GM12878 (cell line): ENCODE results near the gene FETUB. TPM values are rescaled to one million over a fixed set of nuclear protein-coding genes. Genes with fewer than 3 reads are reported as not detected.

ENCODE experiments used
- ATAC-seq: fragments of 200-7000 bp; cut with Tn5 transposase; 3 replicates; pipeline ENCODE4 v1.9.1; 2020; ENCODE audit warnings: mild to moderate bottlenecking, moderate library complexity
- BruUV-seq: library from RNA; stranded (reverse); fragments of 400-500 nt; replicated peaks from 2 replicates; lab custom pipeline; 2021; lab: Mats Ljungman, UMichigan
- CTCF ChIA-PET: fragments of 300-600 bp; sonication (Branson Sonifier 250); formaldehyde crosslinking; extraction: SDS; loops from one replicate; lab custom pipeline; 2021; ENCODE audit warnings: inconsistent platforms; lab: Yijun Ruan, JAX
- POLR2A ChIA-PET: fragments of 350-600 bp; formaldehyde crosslinking; extraction: SDS; loops from one replicate; lab custom pipeline; 2021; ENCODE audit warnings: inconsistent platforms; lab: Charles Lee
- RAD21 ChIA-PET: fragments of 300-600 bp; sonication (Branson Sonifier 250); formaldehyde crosslinking; loops from one replicate; lab custom pipeline; 2023; ENCODE audit warnings: antibody characterized with exemption; ENCODE audit not compliant: unreplicated experiment; lab: Charles Lee
- SMC1A ChIA-PET: fragments of 300-600 bp; sonication (Branson Sonifier 250); formaldehyde crosslinking; loops from one replicate; lab custom pipeline; 2023; ENCODE audit not compliant: unreplicated experiment, uncharacterized antibody; lab: Charles Lee
- DNase-seq: peaks from one replicate; pipeline ENCODE4 v3.0.0-alpha.2; 2011; ENCODE audit warnings: low read depth, low spot score
- FAIRE-seq: peaks from 3 replicates; lab custom pipeline; 2011; peaks lifted over from hg19 to GRCh38; lab: Jason Lieb, UNC
- H2AFZ ChIP-seq: 2 replicates; pipeline ENCODE4 v1.6.0; 2011; ENCODE audit warnings: low read depth, low read length, control low read depth; ENCODE audit not compliant: control insufficient read depth
- H3K27ac ChIP-seq: 2 replicates; pipeline ENCODE4 v1.5.1; 2011; ENCODE audit warnings: control low read depth; ENCODE audit not compliant: control insufficient read depth, insufficient read depth
- H3K27me3 ChIP-seq, 2 experiments: replicated peaks in 1 of 2; 2 replicates each; pipeline versions ENCODE4 v1.6.0 to v1.6.1; 2011; ENCODE audit warnings: low read length in 1 of 2; ENCODE audit not compliant: control insufficient read depth in 2 of 2, insufficient read depth in 2 of 2
- H3K36me3 ChIP-seq, 2 experiments: 2 replicates each; pipeline ENCODE4 v1.5.1; 2011; ENCODE audit warnings: low read length in 1 of 2; ENCODE audit not compliant: control insufficient read depth in 2 of 2, insufficient read depth in 2 of 2
- H3K4me1 ChIP-seq: 2 replicates; pipeline ENCODE4 v1.6.1; 2011; ENCODE audit warnings: mild to moderate bottlenecking, low read length, moderate library complexity, mixed read lengths; ENCODE audit not compliant: control insufficient read depth, insufficient read depth
- H3K4me2 ChIP-seq: 2 replicates; pipeline ENCODE4 v1.6.0; 2011; ENCODE audit warnings: control low read depth; ENCODE audit not compliant: control insufficient read depth, insufficient read depth
- H3K4me3 ChIP-seq: fragments of 200-600 bp; sonication (generic); 2 replicates; pipeline ENCODE4 v1.5.1; 2016
- H3K79me2 ChIP-seq: 2 replicates; pipeline ENCODE4 v1.6.0; 2011; ENCODE audit warnings: low read length; ENCODE audit not compliant: control insufficient read depth, insufficient read depth
- H3K9ac ChIP-seq: 2 replicates; pipeline ENCODE4 v1.8.0; 2011; ENCODE audit warnings: low read length, control low read depth, mixed read lengths; ENCODE audit not compliant: control insufficient read depth, insufficient read depth
- H3K9me3 ChIP-seq: replicated peaks from 3 replicates; pipeline ENCODE4 v1.5.1; 2011; ENCODE audit warnings: mild to moderate bottlenecking, low read length; ENCODE audit not compliant: control insufficient read depth, insufficient read depth
- H4K20me1 ChIP-seq: 2 replicates; pipeline ENCODE4 v1.6.0; 2011; ENCODE audit not compliant: control insufficient read depth, insufficient read depth
- BACH1 ChIP-seq: fragments of 450-650 bp; IDR thresholded peaks from 2 replicates; pipeline ENCODE4 v1.6.1; 2017; ENCODE audit warnings: mild to moderate bottlenecking, borderline replicate concordance
- CBFB ChIP-seq: IDR thresholded peaks from 2 replicates; pipeline ENCODE4 v1.6.1; 2016; ENCODE audit warnings: antibody characterized with exemption, low read depth
- CTCF ChIP-seq, 3 experiments: IDR thresholded peaks in 2 of 3; conservative IDR thresholded peaks in 1 of 3; 2 replicates each; pipeline ENCODE4 v1.5.1; 2011; ENCODE audit warnings: low read depth in 3 of 3, low read length in 3 of 3, mild to moderate bottlenecking in 3 of 3, control low read depth in 2 of 3, moderate library complexity in 2 of 3, inconsistent platforms in 1 of 3, mixed read lengths in 1 of 3; ENCODE audit not compliant: control insufficient read depth in 2 of 3, insufficient read depth in 1 of 3; ENCODE audit errors: extremely low read depth in 1 of 3
- EED ChIP-seq: sonication (generic); IDR thresholded peaks from 2 replicates; pipeline ENCODE4 v1.6.1; 2016; ENCODE audit warnings: antibody characterized with exemption, low read depth
- ESRRA ChIP-seq: IDR thresholded peaks from 2 replicates; pipeline ENCODE4 v1.6.1; 2012; ENCODE audit warnings: mild to moderate bottlenecking, low read length, improper control_type of control experiment
- FOXM1 ChIP-seq: IDR thresholded peaks from 2 replicates; pipeline ENCODE4 v1.6.1; 2012; ENCODE audit warnings: low read depth, mild to moderate bottlenecking, inconsistent platforms, low read length, moderate library complexity
- HDGF ChIP-seq: fragments of 450-650 bp; IDR thresholded peaks from 2 replicates; pipeline ENCODE4 v1.6.1; 2016; ENCODE audit warnings: antibody characterized with exemption
- IRF4 ChIP-seq: IDR thresholded peaks from 2 replicates; pipeline ENCODE4 v1.6.1; 2011; ENCODE audit warnings: low read depth, low read length
- MEF2B ChIP-seq: fragments of 450-650 bp; IDR thresholded peaks from 2 replicates; pipeline ENCODE4 v1.6.1; 2018; ENCODE audit warnings: mild to moderate bottlenecking, moderate library complexity; ENCODE audit not compliant: partially characterized antibody, poor library complexity, severe bottlenecking
- MTA2 ChIP-seq: fragments of 450-650 bp; IDR thresholded peaks from 2 replicates; pipeline ENCODE4 v1.6.1; 2016; ENCODE audit warnings: low read depth, mild to moderate bottlenecking, moderate library complexity
- MXI1 ChIP-seq: fragments of 150-350 bp; IDR thresholded peaks from 2 replicates; pipeline ENCODE4 v1.6.1; 2011; ENCODE audit warnings: low read depth, mild to moderate bottlenecking, inconsistent platforms, low read length, improper control_type of control experiment
- MYB ChIP-seq: fragments of 150-350 bp; IDR thresholded peaks from 2 replicates; pipeline ENCODE4 v1.6.1; 2014; ENCODE audit warnings: mild to moderate bottlenecking, low read depth, low read length, borderline replicate concordance
- NBN ChIP-seq: fragments of 450-650 bp; IDR thresholded peaks from 2 replicates; pipeline ENCODE4 v1.6.1; 2016
- POLR2AphosphoS2 ChIP-seq: IDR thresholded peaks from 2 replicates; pipeline ENCODE4 v1.6.1; 2011; ENCODE audit warnings: low read depth, mild to moderate bottlenecking, low read length, improper control_type of control experiment, moderate library complexity
- SIX5 ChIP-seq: IDR thresholded peaks from 2 replicates; pipeline ENCODE4 v1.6.1; 2011; ENCODE audit warnings: mild to moderate bottlenecking, low read depth, low read length, moderate library complexity; ENCODE audit not compliant: severe bottlenecking
- STAT3 ChIP-seq: IDR thresholded peaks from 2 replicates; pipeline ENCODE4 v1.6.1; 2011; ENCODE audit warnings: low read depth, low read length, improper control_type of control experiment
- SUPT20H ChIP-seq: IDR thresholded peaks from 2 replicates; pipeline ENCODE4 v1.6.1; 2011; ENCODE audit warnings: low read depth, mild to moderate bottlenecking, low read length, moderate library complexity, borderline replicate concordance; ENCODE audit not compliant: control insufficient read depth
- SUZ12 ChIP-seq: fragments of 200-600 bp; sonication (generic); IDR thresholded peaks from one replicate; pipeline ENCODE4 v1.6.1; 2018; ENCODE audit warnings: antibody characterized with exemption, mild to moderate bottlenecking; ENCODE audit not compliant: unreplicated experiment
- WGBS: methylation state at CpG from one replicate; pipeline ENCODE4 v1.1.6; 2016; ENCODE audit warnings: low lambda C conversion rate; ENCODE audit not compliant: insufficient replicate concordance, insufficient coverage; ENCODE audit errors: missing lambda C conversion rate; 5-methylcytosine and 5-hydroxymethylcytosine counted together
- in situ Hi-C: fragments of 300-500 bp; cut with MboI; formaldehyde crosslinking; loops from 9 replicates; pipeline ENCODE4 v1.14.3; 2018; ENCODE audit warnings: mixed read lengths
- intact Hi-C: fragments of 100-400 bp; cut with micrococcal nuclease; formaldehyde crosslinking; loops from one replicate; pipeline ENCODE4 v1.14.2; 2022; ENCODE audit not compliant: unreplicated experiment
- polyA plus RNA-seq, 11 experiments: library from polyadenylated mRNA; depleted of rRNA in 4 of 11; unstranded in 6 of 11; stranded (reverse) in 5 of 11; fragments of >200 nt; fragmentation: Nextera tagmentation in 4 of 11; fragmentation: Illumina TruSeq in 1 of 11; extraction: Ambion mirVana in 4 of 11; extraction: Trizol in 1 of 11; gene quantifications; 1 replicate in 1 of 11; 2 replicates in 10 of 11; pipeline versions ENCODE4 v1.2.1 to v1.2.3, GENCODE V29; 2011 to 2016; ENCODE audit warnings: inconsistent platforms in 2 of 11, missing spikeins in 2 of 11, low read depth in 1 of 11
- total RNA-seq, 4 experiments: library from RNA; depleted of rRNA in 3 of 4; stranded (reverse); fragments of >200 nt in 3 of 4; fragmentation: Illumina TruSeq in 1 of 4; extraction: Trizol in 1 of 4; gene quantifications; 2 replicates each; pipeline versions ENCODE4 v1.2.1 to v1.2.3, GENCODE V29; 2013 to 2021

FETUB gene
- total and polyA plus RNA-seq, 10 of the 15 experiments (the other 5 are each of a cell fraction or from before 2014, with no cell fraction given), result not detected

DNA sequence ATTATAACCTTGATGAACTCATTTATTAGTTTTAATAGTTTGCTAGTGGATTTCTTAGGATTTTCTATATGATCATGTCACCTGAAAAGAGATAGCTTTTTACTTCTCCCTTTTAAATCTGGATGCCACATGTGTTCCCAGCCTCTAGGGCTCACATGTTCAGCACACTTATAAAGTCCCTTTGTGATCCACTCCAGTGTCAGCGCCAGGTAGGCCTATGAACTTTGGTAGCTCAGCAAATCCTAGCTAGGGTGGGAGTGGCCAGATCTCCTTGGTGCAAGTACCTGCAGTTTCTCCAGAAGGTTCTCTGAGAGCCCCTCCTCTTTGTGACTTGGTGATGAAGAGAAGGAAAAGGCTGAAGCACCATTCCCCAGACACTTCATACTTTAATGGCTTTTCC, 8.7 kb downstream of the FETUB start:
- in situ Hi-C loops, result no loop called here
- TF ChIP-seq MTA2 (no peak), BACH1 (no peak), POLR2AphosphoS2 (no peak), EED (no peak), FOXM1 (no peak), ESRRA (no peak), SUPT20H (no peak)
- TF ChIP-seq, all 136 proteins: peak for 0
- DNase-seq (no peak), FAIRE-seq (no peak), ATAC-seq (no peak)
- H3K27ac ChIP-seq, result no peak overlapping the region
- H3K79me2 ChIP-seq, result no peaks in the 10 kb centered on the region
- no peaks in the 10 kb centered on the region for H4K20me1 ChIP-seq
- no peak overlapping the region for H3K9ac ChIP-seq
- no peaks in the 10 kb centered on the region for H3K36me3 ChIP-seq
- no peaks in the 10 kb centered on the region for H3K27me3 ChIP-seq
- no peak overlapping the region for H3K4me3 ChIP-seq
- no peak overlapping the region for H3K4me2 ChIP-seq
- no peaks in the 10 kb centered on the region for H3K9me3 ChIP-seq
- ChIA-PET POLR2A (no interaction called here), SMC1A (no interaction called here), RAD21 (no interaction called here), CTCF (interaction anchor here (0.6 to 3.2 kb wide), 2 partner anchors 33 to 516 kb away, joined by 3 to 21 read pairs; no protein-coding TSS in a partner anchor)
- no TSS peak for BruUV-seq
- WGBS, result 95% methylated on average over 1 of the region's 1 CpG
- peaks cover 17% of the 10 kb centered on the region for H3K4me1 ChIP-seq
- intact Hi-C loops, result no loop called here
- H2AFZ ChIP-seq, result no peak overlapping the region

- ATAC-seq (no peak), FAIRE-seq (peak; percentile 66), DNase-seq (no peak)
- Histone ChIP-seq H3K79me2 (no peaks in the 10 kb centered on the region), H3K4me2 (no peak overlapping the region), H3K36me3 (no peaks in the 10 kb centered on the region), H3K4me3 (no peak overlapping the region), H3K27me3 (no peaks in the 10 kb centered on the region), H2AFZ (no peak overlapping the region), H3K27ac (no peak overlapping the region), H3K4me1 (peaks cover 17% of the 10 kb centered on the region), H3K9me3 (no peaks in the 10 kb centered on the region), H4K20me1 (no peaks in the 10 kb centered on the region), H3K9ac (no peak overlapping the region)
- intact Hi-C loops (no loop called here), in situ Hi-C loops (no loop called here)
- RAD21 ChIA-PET, result interaction anchor here (0.5 kb wide), 1 partner anchor 678 kb away, joined by 5 read pairs; no protein-coding TSS in a partner anchor
- WGBS, result 61% methylated on average over 3 of the region's 3 CpGs
- POLR2A ChIA-PET, result no interaction called here
- BruUV-seq, result no TSS peak
- SMC1A ChIA-PET, result no interaction called here
- CTCF ChIA-PET, result interaction anchor here (2.2 kb wide), 1 partner anchor 36 kb away, joined by 13 read pairs; no protein-coding TSS in a partner anchor
- no peak for TF ChIP-seq NBN
- TF ChIP-seq SUZ12, result no peak
- no peak for TF ChIP-seq HDGF
- no peak for TF ChIP-seq CTCF (IDR thresholded peaks at IDR 0.05 in 2 of 3, conservative IDR thresholded peaks at IDR 0.05 in 1 of 3; ENCODE audit: control insufficient read depth in 2 of 3, extremely low read depth in 1 of 3, insufficient read depth in 1 of 3, low read depth in 3 of 3, low read length in 3 of 3)
- no peak for TF ChIP-seq MXI1
- no peak for TF ChIP-seq CBFB
- TF ChIP-seq MEF2B, result no peak
- TF ChIP-seq IRF4, result no peak
- TF ChIP-seq MYB, result no peak
- no peak for TF ChIP-seq SIX5
- TF ChIP-seq STAT3, result no peak
Observed at GRCh38 chr3:186651678-186652215, 11.5 kb downstream of the FETUB start.
